HUDEP-2 (cell line): ENCODE results near the gene LEFTY1.

Source experiments
- DNase-seq, 76 experiments: peaks; one replicate each; lab custom pipeline; 2025; ENCODE audit not compliant: unreplicated experiment in 76 of 76; lab: John Stamatoyannopoulos, UW

The LEFTY1 gene

DNA sequence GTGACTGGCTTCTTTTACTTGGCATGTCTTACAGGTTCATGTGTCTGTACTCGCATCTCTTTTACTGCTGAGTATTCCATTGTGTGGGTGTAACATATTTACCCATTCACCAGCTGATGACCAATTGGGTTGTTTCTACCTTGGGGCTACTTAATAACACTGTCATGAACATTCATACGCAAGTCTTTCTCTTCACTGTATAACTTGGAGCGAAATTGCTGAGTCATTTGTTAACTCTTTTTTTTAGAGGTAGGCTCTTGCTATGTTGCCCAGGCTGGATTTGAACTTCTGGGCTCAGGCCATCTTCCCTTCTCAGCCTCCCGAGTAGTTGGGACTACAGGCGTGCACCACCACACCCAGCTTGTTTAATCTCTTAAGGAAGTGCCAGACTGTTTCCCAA, 28.6 kb upstream of the LEFTY1 start:
- no peak for DNase-seq

DNA sequence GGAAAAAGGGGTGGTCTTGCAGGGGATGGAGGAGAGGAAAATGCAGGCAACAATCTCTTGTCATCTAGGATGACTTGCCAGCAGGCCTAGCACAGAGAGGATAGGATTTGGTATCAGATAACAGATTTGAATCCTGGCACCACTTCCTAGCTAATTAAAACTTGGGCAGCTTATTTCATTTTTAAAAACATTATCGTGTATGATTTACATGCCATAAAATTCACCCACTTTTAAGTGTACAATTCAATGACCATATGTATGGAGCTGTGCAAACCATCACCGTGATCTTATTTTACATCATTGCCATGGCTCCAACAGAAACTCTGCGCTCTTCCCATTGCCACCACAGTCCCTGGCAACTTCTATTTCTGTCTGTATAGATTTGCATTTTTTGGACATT, 28.2 kb upstream of the LEFTY1 start:
- DNase-seq: no peak

DNA sequence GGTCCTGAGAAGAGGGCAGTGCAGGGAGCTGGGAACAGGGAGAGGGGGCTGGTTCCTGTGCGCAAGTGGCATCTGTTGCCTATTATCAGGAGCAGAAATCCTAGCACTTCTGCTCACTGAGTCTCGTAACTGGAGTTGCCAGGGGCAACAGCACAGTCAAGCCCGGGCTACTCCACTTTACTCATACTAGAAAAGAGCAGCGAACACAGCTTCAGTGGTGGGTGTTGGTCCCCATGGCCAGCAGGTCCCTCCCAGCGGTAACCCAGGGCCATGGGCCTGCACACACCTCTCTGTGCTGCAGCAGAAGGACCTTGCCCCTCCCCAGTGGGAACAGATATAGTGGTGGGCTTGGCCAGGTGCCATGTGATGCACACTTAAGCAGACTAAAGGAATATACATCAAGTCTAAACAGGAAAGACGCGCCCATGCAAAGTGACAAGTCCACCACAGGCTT, 26.6 kb upstream of the LEFTY1 start:
- DNase-seq: no peak

DNA sequence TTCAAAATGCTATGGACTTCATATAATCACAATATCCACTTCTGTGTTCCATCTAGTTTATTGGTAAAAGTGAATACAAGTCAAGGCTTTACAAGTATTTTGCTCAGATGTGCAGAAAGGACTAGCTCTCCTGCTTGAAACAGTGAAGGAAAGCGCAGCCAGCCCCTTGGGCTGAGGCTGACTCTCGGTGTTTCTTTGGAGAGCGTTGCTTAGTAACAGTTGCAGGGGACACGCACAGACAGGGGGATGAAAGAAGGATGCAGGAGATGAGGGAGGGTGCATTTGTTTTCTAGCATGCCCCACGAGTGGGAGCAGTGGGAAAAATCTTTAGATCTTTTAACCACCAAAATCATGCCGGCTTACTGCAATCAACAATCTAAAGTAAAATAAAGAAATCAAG, 26.0 kb upstream of the LEFTY1 start:
- no peak for DNase-seq

DNA sequence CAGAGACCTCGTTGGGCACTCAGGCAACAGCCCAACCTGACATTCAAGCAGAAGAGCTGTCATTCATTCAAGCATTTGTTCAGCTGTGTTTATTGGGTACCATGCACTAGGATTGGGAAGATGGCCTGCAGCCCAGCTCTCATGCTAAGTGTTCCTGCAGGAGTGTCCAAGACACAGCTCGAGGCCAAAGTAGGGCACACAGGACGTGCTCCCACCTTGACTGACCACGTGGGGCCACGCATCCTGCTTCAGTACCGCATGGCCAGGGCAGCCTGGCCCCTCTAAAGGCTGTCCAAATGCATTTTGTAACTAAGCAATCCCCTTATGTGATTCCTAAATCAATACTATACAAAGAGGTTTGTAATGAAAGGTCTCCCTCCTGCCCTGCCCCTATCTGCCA, 25.4 kb upstream of the LEFTY1 start:
- no peak for DNase-seq

DNA sequence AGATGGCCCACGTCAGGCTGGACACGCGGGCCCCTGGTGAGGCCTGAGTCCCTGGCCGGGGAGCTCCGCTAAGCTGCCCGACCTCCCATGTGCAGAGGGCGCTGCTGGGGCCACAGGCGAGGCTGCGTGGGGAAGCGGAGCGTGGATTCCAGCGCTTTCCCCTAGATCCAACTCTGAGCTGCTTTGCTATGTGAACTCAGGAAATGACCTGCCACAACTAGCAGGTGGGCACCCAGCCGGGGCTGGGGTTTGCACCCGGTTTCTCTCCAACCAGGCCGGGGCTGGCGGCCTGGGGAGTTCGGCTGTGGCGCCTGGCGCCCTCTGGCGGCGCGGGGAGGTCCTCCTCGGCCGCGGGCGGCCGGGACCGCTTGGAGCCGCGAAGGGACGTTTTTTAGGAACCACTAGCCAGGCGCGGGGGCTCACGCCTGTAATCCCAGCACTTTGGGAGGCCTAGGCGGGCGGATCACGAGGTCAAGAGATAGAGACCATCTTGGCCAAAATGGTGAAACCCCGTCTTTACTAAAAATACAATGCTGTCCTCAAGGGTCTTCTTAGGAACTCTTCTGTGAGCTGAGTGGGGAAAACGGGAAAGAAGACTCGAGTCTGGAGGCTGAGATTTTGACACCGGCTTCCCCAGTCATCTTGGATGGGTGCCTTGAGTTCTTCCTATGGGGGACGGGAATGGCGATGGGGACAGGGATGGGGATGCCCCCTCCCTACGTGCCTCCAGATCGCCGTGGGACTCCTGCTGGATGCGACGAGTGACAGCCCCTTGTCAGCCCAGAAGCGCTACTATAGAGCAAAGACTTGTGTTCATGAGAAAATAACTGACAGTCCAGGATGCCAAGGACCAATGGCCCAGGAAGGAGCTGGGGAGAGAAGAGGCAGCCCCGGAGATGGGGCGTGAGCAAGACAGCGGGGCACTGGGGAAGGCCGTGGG, 22.5 kb upstream of the LEFTY1 start:
- peak in 22 of 76 experiments; percentile 9 to 43 (median 18) for DNase-seq

DNA sequence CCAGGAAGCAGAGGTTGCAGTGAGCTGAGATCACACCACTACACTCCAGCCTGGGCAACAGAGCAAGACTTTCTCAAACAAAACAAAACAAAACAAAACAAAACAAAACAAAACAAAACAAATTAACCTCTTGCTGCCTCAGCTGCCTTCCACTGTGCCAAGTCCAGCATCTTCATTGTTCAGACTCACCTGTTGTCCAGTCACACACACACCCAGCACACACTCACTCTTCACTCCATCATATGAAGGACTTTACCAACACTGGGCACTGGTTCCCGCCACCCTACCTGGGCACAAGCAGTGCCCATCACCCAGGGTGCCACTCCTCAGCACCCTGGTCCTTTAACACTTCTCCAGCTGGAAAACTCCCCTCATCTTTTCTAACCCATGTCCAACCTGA, 20.5 kb upstream of the LEFTY1 start:
- DNase-seq: no peak

DNA sequence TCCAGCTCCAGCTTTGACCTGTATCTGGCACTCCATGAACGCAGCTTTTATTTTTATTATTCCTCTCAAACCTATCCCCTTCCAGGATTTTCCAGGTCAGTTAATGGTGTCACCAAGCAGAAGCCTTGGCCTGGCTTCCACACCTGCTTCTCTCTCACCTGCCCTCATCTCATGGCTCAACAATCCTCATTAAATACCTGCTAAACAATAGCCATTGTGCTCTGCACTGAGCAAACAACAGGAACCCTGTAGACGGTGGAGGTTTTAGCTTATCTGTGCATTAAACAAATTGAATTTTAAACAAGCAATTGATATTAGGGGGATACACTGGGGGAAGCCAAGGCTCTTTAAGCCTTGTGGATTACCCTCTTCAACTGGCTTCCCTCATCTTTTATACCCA, 19.8 kb upstream of the LEFTY1 start:
- DNase-seq: no peak

DNA sequence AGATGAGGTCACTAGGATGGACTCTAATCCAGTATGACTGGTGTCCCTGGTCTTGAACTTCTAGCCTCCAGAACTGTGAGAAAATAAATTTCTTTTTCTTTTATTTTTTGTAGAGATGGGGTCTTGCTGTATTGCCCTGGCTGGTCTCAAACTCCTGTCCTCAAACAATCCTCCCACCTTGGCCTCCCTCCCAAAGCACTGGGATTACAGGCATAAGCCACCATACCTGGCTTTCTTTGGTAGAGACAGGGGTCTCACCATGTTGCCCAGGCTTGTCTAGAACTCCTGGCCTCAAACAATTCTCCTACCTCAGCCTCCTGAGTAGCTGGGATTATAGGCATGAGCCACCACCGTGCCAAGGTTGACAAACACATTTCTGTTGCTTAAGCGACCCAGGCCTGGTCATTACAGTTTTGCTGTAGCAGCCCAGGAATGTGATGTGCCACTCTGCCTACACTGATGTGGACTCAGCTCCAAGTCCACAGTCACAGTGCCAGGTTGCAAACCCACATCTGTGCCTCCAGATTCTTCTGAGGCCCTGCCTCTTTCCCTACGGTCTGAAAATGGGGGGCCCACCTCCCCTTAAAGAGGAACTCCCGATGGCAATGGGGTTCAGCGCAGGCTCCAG, 19.2 kb upstream of the LEFTY1 start:
- DNase-seq: no peak

DNA sequence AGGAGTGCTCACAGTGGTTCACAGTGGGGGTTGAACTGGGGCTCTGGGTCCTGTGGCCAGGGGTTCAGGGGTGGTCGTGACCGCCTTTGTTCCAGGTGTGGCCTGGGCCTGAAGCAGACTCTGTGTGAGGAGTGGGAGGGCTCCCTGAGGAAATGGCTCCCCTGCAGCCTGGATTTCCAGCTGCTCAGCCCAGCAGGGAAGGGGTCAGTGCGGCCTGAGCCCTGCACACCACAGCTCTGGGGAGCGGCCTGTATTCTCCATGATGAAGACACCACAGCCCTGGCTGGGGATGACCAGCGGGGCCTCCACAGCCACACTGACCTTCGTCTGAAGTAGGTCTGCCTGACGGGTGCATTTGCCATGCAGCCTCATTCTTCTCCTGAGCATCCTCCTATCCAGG, 18.4 kb upstream of the LEFTY1 start:
- DNase-seq: no peak

DNA sequence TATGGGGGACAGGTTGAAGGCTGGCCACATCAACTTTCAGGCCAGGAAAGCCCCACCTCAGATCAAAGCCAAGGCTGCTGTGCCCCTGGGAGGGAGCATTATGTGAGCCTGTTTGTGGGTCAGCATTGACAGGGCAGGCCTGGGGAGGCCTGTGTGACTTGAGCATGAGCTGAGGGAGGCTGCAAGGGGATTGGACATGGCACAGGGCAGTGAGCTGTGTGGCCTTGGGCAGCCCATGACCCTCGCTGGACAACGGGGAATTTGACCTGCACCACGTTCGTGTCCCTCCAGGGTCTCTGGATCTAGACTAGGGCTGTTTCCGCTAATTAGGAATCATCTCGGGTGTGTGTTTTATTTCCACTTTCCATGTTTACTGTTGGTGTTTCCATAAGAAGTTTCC, 17.5 kb upstream of the LEFTY1 start:
- DNase-seq: no peak

DNA sequence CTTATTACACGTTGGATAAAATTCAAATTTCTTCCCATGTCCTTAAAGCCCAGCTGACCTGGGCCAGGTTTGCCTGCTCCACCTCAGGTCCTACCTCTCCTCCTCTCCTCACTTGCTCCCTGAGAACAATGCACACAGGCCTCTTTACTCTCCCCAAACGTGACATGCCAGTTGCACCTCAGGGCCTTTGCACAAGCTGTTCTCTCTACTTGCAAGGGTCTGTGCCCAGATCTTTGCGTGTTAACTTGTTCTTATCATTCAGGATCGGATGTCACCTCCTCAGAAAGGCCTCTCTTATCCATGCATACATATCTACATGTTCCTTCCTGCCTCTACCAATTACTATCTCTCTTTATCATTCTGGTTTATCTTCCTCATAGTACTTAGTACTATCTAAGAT, 14.7 kb upstream of the LEFTY1 start:
- DNase-seq: no peak

DNA sequence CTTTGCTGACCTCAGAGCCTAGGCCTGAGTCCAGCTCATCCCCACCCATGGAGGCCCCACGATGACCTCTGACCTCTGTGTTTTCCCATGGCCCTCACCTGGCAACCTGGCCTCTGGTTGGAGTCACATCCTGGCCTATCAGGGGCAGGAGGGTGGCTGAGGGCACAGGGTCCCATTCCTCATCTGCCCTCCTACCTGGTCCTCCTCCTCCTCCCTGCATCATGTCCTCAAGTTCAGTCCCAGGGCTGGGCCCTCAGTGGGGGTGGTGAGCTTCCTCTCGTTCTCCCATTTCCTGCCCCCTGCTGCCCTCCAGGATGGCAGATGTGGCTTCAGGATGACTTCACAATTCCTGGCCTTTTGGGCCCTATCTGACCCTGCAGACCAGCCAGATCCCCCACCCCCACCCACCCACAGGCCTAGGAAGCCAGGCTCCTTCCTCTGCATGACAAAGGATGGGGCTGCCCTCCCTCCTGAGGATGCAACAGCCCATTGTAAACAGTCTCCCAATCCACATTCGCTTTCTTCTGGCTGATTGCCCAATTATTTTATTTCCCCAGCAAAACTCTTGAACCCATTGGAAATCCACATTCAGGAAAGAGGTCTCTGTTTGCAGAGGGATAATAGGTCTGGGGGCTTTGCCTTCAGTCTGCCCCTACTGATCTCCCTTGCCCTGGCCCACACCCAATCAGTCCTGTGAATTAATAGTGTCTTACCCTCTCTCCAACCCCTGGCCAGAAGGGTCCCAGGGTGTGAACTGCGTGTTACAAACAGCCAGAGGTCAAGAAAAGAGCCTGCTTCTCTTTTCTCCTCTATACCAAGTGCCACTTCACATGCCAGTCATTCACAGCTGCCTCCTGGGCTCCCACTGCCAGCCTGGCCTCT, 10.3 kb upstream of the LEFTY1 start:
- no peak for DNase-seq

DNA sequence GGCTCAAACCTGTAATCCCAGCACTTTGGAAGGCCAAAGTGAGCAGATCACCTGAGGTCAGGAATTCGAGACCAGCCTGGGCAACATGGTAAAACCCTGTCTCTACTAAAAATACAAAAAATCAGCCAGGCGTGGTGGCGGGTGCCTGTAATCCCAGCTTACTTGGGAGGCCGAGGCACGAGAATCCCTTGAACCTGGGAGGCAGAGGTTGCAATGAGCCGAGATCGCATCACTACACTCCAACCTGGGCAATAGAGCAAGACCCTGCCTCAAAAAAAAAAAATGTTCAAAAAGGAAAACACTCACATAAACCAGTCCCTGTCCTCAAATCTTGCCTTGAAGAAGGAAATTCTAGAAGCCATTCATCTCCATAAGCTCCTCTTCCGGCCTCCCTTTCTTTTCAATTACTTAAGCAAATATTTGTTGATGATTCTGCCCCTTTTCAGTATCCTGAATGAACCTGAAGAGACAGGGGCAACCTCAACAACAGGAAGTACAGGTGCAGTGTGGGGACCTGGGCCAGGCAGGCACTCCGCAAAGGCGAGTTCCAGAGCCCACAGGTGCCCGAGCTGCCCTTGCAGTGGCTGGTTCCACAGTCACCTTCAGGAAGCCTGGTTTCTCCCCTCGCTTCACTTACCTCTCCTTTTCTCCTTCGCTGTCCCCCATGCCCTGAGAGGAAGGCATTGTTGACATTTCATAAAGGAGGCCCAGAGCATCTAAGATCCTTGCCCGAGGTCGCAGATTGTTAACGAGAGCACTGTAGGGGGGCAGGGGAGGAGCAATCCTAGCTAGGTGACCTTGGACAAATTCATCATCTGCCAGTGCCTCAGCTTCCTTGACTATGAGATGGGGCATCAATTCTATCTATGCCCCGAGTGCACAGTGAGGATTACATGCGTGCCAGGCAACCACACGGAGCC, 8.9 kb upstream of the LEFTY1 start:
- no peak for DNase-seq

DNA sequence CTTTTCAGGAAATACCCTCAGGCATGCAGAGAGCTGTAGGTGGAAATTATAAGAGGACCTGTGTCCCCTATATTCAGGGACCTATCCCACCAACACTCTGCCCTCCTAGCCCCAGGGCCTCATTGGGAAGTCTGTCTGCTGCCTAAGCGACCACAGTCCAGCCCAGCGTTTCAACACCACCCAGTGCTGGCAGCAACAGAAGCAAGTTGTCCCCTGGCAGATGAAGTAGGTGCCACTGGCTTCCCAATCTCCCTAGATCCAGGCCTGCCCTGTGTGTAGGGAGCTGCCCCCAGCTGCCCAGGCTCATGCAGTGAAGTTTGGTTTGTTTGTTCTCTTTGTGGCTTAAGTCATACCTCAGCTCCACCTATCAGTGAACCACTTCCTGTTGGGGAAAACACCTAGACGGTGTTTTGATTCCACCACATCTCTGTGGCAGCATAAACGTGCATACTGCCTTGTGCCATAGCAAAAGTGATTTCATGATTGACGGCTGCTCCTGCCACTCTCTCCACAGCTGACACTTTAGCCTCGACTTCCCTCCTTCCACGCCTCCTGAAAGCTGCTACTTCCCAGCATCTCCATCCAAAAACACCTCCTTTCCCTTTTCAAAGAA, 8.1 kb upstream of the LEFTY1 start:
- DNase-seq: no peak

DNA sequence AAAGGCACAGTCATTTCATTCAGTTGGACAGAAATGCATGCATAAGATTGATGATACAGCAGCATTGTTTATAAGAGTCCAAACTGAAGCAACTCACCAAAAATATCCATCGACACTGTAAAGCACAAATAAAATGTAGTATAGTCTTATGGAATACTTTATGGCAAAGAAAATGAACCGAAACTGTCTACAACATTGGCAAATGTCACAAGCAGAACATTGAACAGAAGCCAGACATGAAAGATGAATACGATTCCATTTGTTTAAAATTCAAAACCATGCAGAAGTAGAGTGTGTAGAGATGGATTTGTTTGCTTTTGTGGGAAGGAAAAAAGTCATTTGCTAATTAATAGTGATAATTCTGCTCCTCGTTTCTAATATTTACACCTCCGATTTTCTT, 7.5 kb upstream of the LEFTY1 start:
- no peak for DNase-seq

DNA sequence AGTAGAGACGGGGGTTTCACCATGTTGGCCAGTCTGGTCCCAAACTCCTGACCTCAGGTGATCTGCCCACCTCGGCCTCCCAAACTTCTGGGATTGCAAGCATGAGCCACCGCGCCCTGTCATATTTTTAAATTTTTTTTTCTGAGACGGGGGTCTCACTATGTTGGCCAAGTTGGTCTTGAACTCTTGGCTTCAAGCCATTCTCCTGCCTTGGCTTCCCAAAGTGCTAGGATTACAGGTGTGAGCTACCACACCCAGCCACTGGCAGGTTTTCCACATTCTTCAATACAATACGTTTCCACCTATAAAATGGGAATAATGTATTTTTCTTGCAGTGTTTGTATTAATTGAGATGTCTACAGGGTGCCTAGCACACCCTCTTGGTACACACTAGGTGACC, 3.4 kb upstream of the LEFTY1 start:
- DNase-seq: no peak

DNA sequence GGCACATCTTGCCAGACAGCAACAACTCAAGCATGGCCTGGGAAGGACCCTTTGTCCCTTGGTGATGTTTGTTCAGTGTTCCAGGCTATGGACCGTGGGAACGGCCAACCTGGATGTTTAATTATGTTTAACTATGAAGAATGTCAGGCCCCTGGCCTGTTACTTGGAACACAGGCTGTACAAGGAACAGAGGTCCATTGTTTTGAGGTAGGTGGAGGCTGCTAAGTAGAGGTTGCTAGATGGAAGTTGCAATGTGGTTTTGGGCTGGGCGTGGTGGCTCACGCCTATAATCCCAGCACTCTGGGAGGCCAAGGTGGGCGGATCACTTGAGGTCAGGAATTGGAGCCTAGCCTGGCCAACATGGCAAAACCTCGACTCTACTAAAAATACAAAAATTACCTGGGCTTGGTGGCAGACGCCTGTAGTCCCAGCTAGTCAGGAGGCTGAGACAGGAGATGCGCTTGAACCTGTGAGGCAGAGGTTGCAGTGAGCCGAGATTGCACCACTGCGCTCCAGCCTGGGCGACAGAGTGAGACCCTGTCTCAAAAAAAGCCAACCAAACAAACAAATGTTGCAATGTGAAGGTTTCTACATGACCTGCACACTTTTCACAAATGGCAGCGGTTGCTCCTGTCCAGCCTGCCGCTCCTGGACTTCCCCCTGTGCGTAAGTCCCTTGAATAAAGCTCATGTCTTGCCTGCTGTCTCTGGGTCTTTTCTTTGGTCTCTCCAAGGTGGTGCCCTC, 2.5 kb upstream of the LEFTY1 start:
- DNase-seq: peak in 2 of 76 experiments; percentile 15 to 23
